NT2/D1 (cell line): ENCODE measurements around the gene HOXD10.

Source experiments
- SUZ12 ChIP-seq: IDR thresholded peaks from 2 replicates; pipeline ENCODE4 v1.6.1; 2011; ENCODE audit not compliant: insufficient read length, insufficient read depth; ENCODE audit errors: extremely low read depth
- YY1 ChIP-seq: IDR thresholded peaks from 2 replicates; pipeline ENCODE4 v1.6.1; 2011; ENCODE audit not compliant: insufficient read length, insufficient read depth
- ZNF274 ChIP-seq: IDR thresholded peaks from 2 replicates; pipeline ENCODE4 v1.6.1; 2011; ENCODE audit warnings: mild to moderate bottlenecking, low read depth, low read length

- TF ChIP-seq ZNF274 (no peak), SUZ12 (no peak), YY1 (no peak)
These were observed 24.1 kb upstream of the HOXD10 start, which contains the start of gene HOXD13 for GRCh38 chr2:176092270-176093144.
